ENCODE data around the gene AURKAIP1.

GRCh38 chr1:1366699-1367066 is 8.3 kb downstream of the AURKAIP1 start:
- TF ChIP-seq, protein P1, sequence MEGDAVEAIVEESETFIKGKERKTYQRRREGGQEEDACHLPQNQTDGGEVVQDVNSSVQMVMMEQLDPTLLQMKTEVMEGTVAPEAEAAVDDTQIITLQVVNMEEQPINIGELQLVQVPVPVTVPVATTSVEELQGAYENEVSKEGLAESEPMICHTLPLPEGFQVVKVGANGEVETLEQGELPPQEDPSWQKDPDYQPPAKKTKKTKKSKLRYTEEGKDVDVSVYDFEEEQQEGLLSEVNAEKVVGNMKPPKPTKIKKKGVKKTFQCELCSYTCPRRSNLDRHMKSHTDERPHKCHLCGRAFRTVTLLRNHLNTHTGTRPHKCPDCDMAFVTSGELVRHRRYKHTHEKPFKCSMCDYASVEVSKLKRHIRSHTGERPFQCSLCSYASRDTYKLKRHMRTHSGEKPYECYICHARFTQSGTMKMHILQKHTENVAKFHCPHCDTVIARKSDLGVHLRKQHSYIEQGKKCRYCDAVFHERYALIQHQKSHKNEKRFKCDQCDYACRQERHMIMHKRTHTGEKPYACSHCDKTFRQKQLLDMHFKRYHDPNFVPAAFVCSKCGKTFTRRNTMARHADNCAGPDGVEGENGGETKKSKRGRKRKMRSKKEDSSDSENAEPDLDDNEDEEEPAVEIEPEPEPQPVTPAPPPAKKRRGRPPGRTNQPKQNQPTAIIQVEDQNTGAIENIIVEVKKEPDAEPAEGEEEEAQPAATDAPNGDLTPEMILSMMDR (IDR thresholded peaks at IDR 0.05) = no peak
- TF ChIP-seq SREBF2 (IDR thresholded peaks at IDR 0.05) = no peak
- no peak for TF ChIP-seq RFX5 (IDR thresholded peaks at IDR 0.05)
- no peak for TF ChIP-seq EP300 (IDR thresholded peaks at IDR 0.05)
- no peak for TF ChIP-seq TP53 (CRISPR knock-in tag; IDR thresholded peaks at IDR 0.05)
- no peak for TF ChIP-seq ZSCAN20 (CRISPR knock-in tag; IDR thresholded peaks at IDR 0.05)
- TF ChIP-seq CEBPB (IDR thresholded peaks at IDR 0.05) = no peak
- no peak for TF ChIP-seq NFE2L2 (conservative IDR thresholded peaks at IDR 0.05; ENCODE audit: low read length)
- no peak for TF ChIP-seq KDM1A (IDR thresholded peaks at IDR 0.05; ENCODE audit: low read depth)
